DOHH2 (cell line): ENCODE results near the gene SHC3.

ENCODE experiments used
- EZH2phosphoT487 ChIP-seq: fragments of 200-600 bp; sonication (generic); IDR thresholded peaks from 2 replicates; pipeline ENCODE4 v1.6.1; 2017; ENCODE audit warnings: borderline replicate concordance, mild to moderate bottlenecking, antibody characterized with exemption, low read length, moderate library complexity, mixed read lengths
- TF ChIP-seq, protein P1 (sequence below): fragments of 200-600 bp; sonication (generic); IDR thresholded peaks from one replicate; pipeline ENCODE4 v1.5.1; 2014; ENCODE audit warnings: antibody characterized with exemption, mild to moderate bottlenecking, low read depth, low read length; ENCODE audit not compliant: poor library complexity, severe bottlenecking

DNA sequence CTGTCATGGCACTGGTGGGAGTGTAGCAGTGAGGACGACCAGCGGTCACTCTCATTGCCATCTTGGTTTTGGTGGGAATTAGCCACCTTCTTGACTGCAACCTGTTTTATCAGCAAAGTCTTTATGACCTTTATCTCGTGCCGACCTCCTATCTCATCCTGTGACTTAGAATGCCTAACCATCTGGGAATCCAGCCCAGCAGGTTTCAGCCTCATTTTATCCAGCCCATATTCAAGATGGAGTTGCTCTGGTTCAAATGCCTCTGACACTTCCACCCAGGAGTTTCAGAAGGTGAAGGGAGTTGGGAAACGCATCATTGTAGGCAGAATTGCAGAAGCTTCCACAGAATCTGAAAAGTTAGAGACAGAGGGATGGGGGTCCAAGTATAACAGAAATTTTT, 35.4 kb downstream of the SHC3 start:
- TF ChIP-seq, protein P1, sequence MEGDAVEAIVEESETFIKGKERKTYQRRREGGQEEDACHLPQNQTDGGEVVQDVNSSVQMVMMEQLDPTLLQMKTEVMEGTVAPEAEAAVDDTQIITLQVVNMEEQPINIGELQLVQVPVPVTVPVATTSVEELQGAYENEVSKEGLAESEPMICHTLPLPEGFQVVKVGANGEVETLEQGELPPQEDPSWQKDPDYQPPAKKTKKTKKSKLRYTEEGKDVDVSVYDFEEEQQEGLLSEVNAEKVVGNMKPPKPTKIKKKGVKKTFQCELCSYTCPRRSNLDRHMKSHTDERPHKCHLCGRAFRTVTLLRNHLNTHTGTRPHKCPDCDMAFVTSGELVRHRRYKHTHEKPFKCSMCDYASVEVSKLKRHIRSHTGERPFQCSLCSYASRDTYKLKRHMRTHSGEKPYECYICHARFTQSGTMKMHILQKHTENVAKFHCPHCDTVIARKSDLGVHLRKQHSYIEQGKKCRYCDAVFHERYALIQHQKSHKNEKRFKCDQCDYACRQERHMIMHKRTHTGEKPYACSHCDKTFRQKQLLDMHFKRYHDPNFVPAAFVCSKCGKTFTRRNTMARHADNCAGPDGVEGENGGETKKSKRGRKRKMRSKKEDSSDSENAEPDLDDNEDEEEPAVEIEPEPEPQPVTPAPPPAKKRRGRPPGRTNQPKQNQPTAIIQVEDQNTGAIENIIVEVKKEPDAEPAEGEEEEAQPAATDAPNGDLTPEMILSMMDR = no peak
- no peak for TF ChIP-seq EZH2phosphoT487
